Neural cell (in vitro differentiated cells): ENCODE measurements around the gene SLC16A4.

Experiments
- EP300 ChIP-seq: fragments of 450-650 bp; conservative IDR thresholded peaks from 2 replicates; pipeline ENCODE4 v1.6.1; 2014; ENCODE audit warnings: antibody characterized with exemption, mild to moderate bottlenecking, moderate library complexity; ENCODE audit not compliant: poor library complexity, severe bottlenecking
- EZH2 ChIP-seq: fragments of 200-600, 300-800 bp; shearing (Covaris generic), sonication (generic); IDR thresholded peaks from 2 replicates; pipeline ENCODE4 v1.6.1; 2014; ENCODE audit warnings: antibody characterized with exemption, low read length, borderline replicate concordance, mild to moderate bottlenecking; ENCODE audit not compliant: insufficient read depth, poor library complexity, severe bottlenecking
- POLR2AphosphoS5 ChIP-seq: IDR thresholded peaks from 2 replicates; pipeline ENCODE4 v1.6.1; 2012
- RAD21 ChIP-seq: fragments of 450-650 bp; conservative IDR thresholded peaks from 2 replicates; pipeline ENCODE4 v1.6.1; 2014; ENCODE audit warnings: antibody characterized with exemption, mild to moderate bottlenecking, moderate library complexity
- TAF1 ChIP-seq: IDR thresholded peaks from 2 replicates; pipeline ENCODE4 v1.6.1; 2012; ENCODE audit warnings: low read depth
- TF ChIP-seq, protein P1 (sequence below): fragments of 450-650 bp; IDR thresholded peaks from 2 replicates; pipeline ENCODE4 v1.5.1; 2014; ENCODE audit warnings: antibody characterized with exemption, mild to moderate bottlenecking, moderate library complexity; ENCODE audit not compliant: poor library complexity, severe bottlenecking

DNA sequence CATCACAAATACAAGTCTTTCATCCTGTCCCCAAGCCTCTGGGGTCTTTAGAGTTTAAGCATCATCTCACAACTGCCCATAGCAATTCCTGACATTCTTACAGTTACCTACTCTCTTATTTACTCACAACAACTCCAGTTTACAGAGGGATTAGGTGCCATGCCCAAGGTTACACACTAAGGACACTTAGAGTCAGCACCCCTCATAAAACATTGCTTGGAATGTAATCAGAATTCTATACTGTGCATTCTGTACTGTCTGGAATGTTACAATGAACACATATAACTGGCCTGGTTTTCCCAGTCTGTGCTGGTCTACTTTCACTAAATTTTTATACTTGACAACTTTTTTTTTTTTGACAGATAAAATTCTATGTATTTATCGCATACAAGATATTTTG is 66.2 kb downstream of the SLC16A4 start:
- TF ChIP-seq, protein P1, sequence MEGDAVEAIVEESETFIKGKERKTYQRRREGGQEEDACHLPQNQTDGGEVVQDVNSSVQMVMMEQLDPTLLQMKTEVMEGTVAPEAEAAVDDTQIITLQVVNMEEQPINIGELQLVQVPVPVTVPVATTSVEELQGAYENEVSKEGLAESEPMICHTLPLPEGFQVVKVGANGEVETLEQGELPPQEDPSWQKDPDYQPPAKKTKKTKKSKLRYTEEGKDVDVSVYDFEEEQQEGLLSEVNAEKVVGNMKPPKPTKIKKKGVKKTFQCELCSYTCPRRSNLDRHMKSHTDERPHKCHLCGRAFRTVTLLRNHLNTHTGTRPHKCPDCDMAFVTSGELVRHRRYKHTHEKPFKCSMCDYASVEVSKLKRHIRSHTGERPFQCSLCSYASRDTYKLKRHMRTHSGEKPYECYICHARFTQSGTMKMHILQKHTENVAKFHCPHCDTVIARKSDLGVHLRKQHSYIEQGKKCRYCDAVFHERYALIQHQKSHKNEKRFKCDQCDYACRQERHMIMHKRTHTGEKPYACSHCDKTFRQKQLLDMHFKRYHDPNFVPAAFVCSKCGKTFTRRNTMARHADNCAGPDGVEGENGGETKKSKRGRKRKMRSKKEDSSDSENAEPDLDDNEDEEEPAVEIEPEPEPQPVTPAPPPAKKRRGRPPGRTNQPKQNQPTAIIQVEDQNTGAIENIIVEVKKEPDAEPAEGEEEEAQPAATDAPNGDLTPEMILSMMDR = no peak
- TF ChIP-seq EP300 = no peak
- no peak for TF ChIP-seq EZH2
- TF ChIP-seq POLR2AphosphoS5 = no peak
- TF ChIP-seq TAF1 = no peak
- no peak for TF ChIP-seq RAD21
